ENCODE data around the gene RALGPS1. TPM values are rescaled to one million over a fixed set of nuclear protein-coding genes. Genes with fewer than 3 reads are reported as not detected.
A peak's percentile ranks its signal among the peaks of the same experiment; 100 is the strongest.

RALGPS1 gene
- total RNA-seq, 1 donor from 2014 or later, result 30.7 TPM

DNA sequence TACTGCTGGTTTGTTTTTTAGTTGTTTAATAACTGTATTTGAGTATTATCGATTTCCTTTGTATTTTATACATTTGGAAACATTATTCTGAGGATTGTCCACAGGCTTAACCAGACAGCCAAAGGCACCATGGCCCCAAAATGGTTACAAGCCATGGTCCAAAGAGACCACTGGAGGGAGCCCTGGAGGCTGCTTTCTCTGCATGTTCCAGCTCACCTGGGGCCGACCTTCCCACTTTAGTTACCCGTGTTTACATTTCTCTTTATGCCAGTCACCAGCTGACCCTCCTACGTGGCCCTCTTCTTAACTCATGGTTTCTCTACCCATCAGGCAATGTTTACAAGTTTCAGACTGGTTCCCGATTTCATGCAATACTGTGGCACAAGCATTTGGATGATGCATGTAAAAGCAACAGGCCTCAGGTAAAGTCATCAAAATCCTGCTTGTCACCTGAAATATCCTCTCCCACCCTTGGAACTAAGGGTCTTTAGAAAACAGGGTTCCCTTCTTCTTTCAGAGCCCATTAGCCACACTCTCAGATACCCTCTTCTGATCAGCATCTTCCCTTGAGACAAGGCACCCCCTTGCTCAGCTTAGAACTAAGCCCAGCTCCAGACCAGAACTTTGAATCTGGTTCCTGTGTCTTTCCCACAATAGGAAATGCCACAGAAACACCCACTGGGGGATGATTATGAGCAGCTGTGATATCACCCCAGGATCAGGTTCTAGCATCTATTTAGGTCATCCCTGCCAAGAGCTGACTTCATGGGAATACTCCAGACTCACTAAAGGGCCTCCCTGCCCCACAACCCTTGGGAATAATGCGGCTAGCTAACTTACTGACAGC, 300.1 kb downstream of the RALGPS1 start:
- no peaks in the 10 kb centered on the region for H3K27me3 ChIP-seq
- no peak overlapping the region for H2AFZ ChIP-seq (replicated peaks)
- peaks cover 14% of the 10 kb centered on the region for H3K4me1 ChIP-seq
- H3K27ac Mint-ChIP-seq, result no peak overlapping the region
- DNase-seq (ENCODE audit: low spot score), result peak; percentile 73
- no peaks in the 10 kb centered on the region for H3K36me3 Mint-ChIP-seq
- H4K20me1 ChIP-seq (ENCODE audit: low read depth), result no peaks in the 10 kb centered on the region
- H3K9me3 ChIP-seq (ENCODE audit: low read depth), result no peaks in the 10 kb centered on the region
- H3K79me2 ChIP-seq (ENCODE audit: low read depth), result no peaks in the 10 kb centered on the region
- no peak overlapping the region for H3K4me3 Mint-ChIP-seq
- peaks cover 8% of the 10 kb centered on the region for H3K27me3 Mint-ChIP-seq (ENCODE audit: insufficient read depth, low read depth)
- H3K36me3 ChIP-seq, result no peaks in the 10 kb centered on the region
- no peaks in the 10 kb centered on the region for H3K9me3 Mint-ChIP-seq
- peaks cover 17% of the 10 kb centered on the region for H3K4me1 Mint-ChIP-seq
- H3K4me3 ChIP-seq, result no peak overlapping the region
- no peaks in the 10 kb centered on the region for H3F3A ChIP-seq (ENCODE audit: low read depth)
- H3K4me2 ChIP-seq, result no peak overlapping the region
- TF ChIP-seq, protein P1, sequence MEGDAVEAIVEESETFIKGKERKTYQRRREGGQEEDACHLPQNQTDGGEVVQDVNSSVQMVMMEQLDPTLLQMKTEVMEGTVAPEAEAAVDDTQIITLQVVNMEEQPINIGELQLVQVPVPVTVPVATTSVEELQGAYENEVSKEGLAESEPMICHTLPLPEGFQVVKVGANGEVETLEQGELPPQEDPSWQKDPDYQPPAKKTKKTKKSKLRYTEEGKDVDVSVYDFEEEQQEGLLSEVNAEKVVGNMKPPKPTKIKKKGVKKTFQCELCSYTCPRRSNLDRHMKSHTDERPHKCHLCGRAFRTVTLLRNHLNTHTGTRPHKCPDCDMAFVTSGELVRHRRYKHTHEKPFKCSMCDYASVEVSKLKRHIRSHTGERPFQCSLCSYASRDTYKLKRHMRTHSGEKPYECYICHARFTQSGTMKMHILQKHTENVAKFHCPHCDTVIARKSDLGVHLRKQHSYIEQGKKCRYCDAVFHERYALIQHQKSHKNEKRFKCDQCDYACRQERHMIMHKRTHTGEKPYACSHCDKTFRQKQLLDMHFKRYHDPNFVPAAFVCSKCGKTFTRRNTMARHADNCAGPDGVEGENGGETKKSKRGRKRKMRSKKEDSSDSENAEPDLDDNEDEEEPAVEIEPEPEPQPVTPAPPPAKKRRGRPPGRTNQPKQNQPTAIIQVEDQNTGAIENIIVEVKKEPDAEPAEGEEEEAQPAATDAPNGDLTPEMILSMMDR (IDR thresholded peaks at IDR 0.05), result peak; percentile 85
- TF ChIP-seq EZH2 (IDR thresholded peaks at IDR 0.05) (no peak), EZH2phosphoT487 (IDR thresholded peaks at IDR 0.05) (no peak)
- H3K27ac ChIP-seq, result no peak overlapping the region
- no peak overlapping the region for H3K9ac ChIP-seq

DNA sequence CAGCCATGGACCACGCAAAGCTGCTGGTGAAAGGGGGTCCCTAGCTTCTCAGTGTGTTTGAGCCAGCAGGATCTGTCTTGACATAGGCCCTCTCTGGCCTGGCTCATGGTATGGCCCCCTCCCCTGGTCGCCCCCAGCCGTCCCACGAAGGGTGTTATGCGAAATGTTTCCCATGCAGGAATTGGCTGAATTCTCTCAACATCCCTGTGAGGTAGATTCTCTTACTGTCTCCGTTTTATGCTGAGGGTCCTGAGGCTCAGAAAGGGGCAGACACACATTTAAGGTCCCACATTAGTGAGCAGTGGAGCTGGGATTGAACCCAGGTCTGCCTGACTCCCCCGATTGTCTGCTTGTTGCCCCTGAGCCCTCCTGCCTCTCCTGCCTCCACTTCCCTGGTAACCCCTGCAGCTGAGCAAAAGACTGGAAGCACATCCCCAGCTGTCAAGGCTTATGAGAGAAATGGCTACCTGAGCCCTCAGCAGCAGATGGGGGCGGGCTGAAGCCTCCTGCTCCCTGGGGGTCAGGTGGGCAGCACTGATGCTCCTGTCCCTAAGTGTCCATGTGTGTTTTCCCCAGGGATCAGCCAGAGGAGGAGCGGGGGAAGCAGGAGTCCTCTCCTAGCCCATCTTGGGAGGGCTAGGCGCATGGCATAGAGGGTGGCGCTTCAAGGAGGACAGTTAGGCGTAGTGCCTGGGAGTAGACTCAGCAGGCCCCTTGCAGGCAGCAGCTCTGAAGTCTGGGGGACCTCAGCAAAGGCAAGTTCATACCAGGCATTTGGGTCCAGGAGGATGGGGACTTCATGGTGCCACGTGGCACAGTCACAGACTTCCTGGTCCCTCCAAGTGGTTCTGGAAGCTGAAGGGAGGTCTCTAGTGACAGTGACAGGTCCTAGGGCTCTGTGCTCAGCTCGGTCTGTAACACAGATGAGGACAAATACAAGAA, 301.0 kb downstream of the RALGPS1 start:
- H3K36me3 Mint-ChIP-seq, result no peaks in the 10 kb centered on the region
- no peaks in the 10 kb centered on the region for H3K36me3 ChIP-seq
- TF ChIP-seq EZH2 (IDR thresholded peaks at IDR 0.05) (no peak), EZH2phosphoT487 (IDR thresholded peaks at IDR 0.05) (no peak)
- TF ChIP-seq, protein P1 (IDR thresholded peaks at IDR 0.05), result no peak
- no peak overlapping the region for H3K9ac ChIP-seq
- H2AFZ ChIP-seq (replicated peaks), result no peak overlapping the region
- H3K79me2 ChIP-seq (ENCODE audit: low read depth), result no peaks in the 10 kb centered on the region
- no peaks in the 10 kb centered on the region for H3K9me3 Mint-ChIP-seq
- no peak for DNase-seq (ENCODE audit: low spot score)
- no peaks in the 10 kb centered on the region for H4K20me1 ChIP-seq (ENCODE audit: low read depth)
- no peak overlapping the region for H3K27ac ChIP-seq
- H3K4me3 Mint-ChIP-seq, result no peak overlapping the region
- peaks cover 10% of the 10 kb centered on the region for H3K4me1 Mint-ChIP-seq
- H3K27me3 ChIP-seq, result no peaks in the 10 kb centered on the region
- H3K4me2 ChIP-seq, result no peak overlapping the region
- peaks cover 7% of the 10 kb centered on the region for H3K27me3 Mint-ChIP-seq (ENCODE audit: insufficient read depth, low read depth)
- no peaks in the 10 kb centered on the region for H3K9me3 ChIP-seq (ENCODE audit: low read depth)
- H3K4me1 ChIP-seq, result peaks cover 10% of the 10 kb centered on the region
- no peak overlapping the region for H3K4me3 ChIP-seq
- H3F3A ChIP-seq (ENCODE audit: low read depth), result no peaks in the 10 kb centered on the region
- no peak overlapping the region for H3K27ac Mint-ChIP-seq

GRCh38 chr9:127216210-127216887, 301.8 kb downstream of the RALGPS1 start:
- H3K79me2 ChIP-seq (ENCODE audit: low read depth), result no peaks in the 10 kb centered on the region
- H3K4me1 ChIP-seq, result peaks cover 2% of the 10 kb centered on the region
- no peak overlapping the region for H3K27ac Mint-ChIP-seq
- H3K36me3 Mint-ChIP-seq, result no peaks in the 10 kb centered on the region
- H3K9me3 Mint-ChIP-seq, result no peaks in the 10 kb centered on the region
- no peaks in the 10 kb centered on the region for H3K36me3 ChIP-seq
- no peak overlapping the region for H3K4me2 ChIP-seq
- H3K4me3 Mint-ChIP-seq, result no peak overlapping the region
- DNase-seq (ENCODE audit: low spot score), result no peak
- no peaks in the 10 kb centered on the region for H4K20me1 ChIP-seq (ENCODE audit: low read depth)
- H3K9me3 ChIP-seq (ENCODE audit: low read depth), result no peaks in the 10 kb centered on the region
- no peak overlapping the region for H2AFZ ChIP-seq (replicated peaks)
- H3K9ac ChIP-seq, result no peak overlapping the region
- no peaks in the 10 kb centered on the region for H3K27me3 ChIP-seq
- H3K4me1 Mint-ChIP-seq, result peaks cover 5% of the 10 kb centered on the region
- H3K27ac ChIP-seq, result no peak overlapping the region
- H3K27me3 Mint-ChIP-seq (ENCODE audit: insufficient read depth, low read depth), result peaks cover 5% of the 10 kb centered on the region
- no peaks in the 10 kb centered on the region for H3F3A ChIP-seq (ENCODE audit: low read depth)
- no peak overlapping the region for H3K4me3 ChIP-seq
- TF ChIP-seq, protein P1 (IDR thresholded peaks at IDR 0.05), result no peak
- TF ChIP-seq EZH2 (IDR thresholded peaks at IDR 0.05), result no peak
- no peak for TF ChIP-seq EZH2phosphoT487 (IDR thresholded peaks at IDR 0.05)
